T-cell (primary cell): ENCODE data around the gene FPR3. TPM values are rescaled to one million over a fixed set of nuclear protein-coding genes. Genes with fewer than 3 reads are reported as not detected.

Experiments
- ATAC-seq, 4 experiments: fragments of 200-7000 bp in 3 of 4; fragments of 150-1000 bp in 1 of 4; cut with Tn5 transposase; replicated peaks in 1 of 4; 1 replicate in 3 of 4; 2 replicates in 1 of 4; pipeline ENCODE4 v1.10.0; 2021; ENCODE audit warnings: moderate library complexity in 3 of 4, mild to moderate bottlenecking in 2 of 4, moderate number of reproducible peaks in 1 of 4
- CTCF ChIA-PET, 2 donors: fragments of 300-600 bp; sonication (Branson Sonifier 250); formaldehyde crosslinking; loops; one replicate each; lab custom pipeline; 2022; ENCODE audit warnings: antibody characterized with exemption in 2 of 2; lab: Charles Lee
- POLR2A ChIA-PET, 2 donors: fragments of 300-600 bp; sonication (Branson Sonifier 250); formaldehyde crosslinking; loops; one replicate each; lab custom pipeline; 2022; ENCODE audit warnings: antibody characterized with exemption in 2 of 2; lab: Charles Lee
- DNase-seq, 35 experiments: peaks; one replicate each; pipeline versions ENCODE4 v3.0.0 to v3.0.0-alpha.2; 2013 to 2023
- H3K27ac ChIP-seq: one replicate; pipeline ENCODE4 v1.5.1; 2013; ENCODE audit warnings: low read length
- H3K27me3 ChIP-seq, 2 experiments: replicated peaks in 1 of 2; 1 replicate in 1 of 2; 2 replicates in 1 of 2; pipeline versions ENCODE4 v1.6.1 to v1.7.0; 2013; ENCODE audit warnings: low read length in 1 of 2, mixed read lengths in 1 of 2; ENCODE audit not compliant: control insufficient read depth in 2 of 2, insufficient read depth in 2 of 2; ENCODE audit errors: extremely low read depth in 1 of 2
- H3K36me3 ChIP-seq, 2 donors: 1 replicate in 1 of 2; 2 replicates in 1 of 2; pipeline versions ENCODE4 v1.6.1 to v1.7.0; 2013; ENCODE audit warnings: low read length in 1 of 2; ENCODE audit not compliant: control insufficient read depth in 2 of 2, insufficient read depth in 1 of 2; ENCODE audit errors: extremely low read depth in 1 of 2
- H3K4me1 ChIP-seq, 2 experiments: 1 replicate in 1 of 2; 2 replicates in 1 of 2; pipeline versions ENCODE4 v1.6.1 to v1.7.0; 2013; ENCODE audit warnings: low read length in 2 of 2, mixed read lengths in 1 of 2; ENCODE audit not compliant: insufficient read depth in 2 of 2, control insufficient read depth in 1 of 2; ENCODE audit errors: extremely low read depth in 1 of 2
- H3K4me3 ChIP-seq, 2 donors: 1 replicate in 1 of 2; 2 replicates in 1 of 2; pipeline versions ENCODE4 v1.5.1 to v1.7.0; 2013; ENCODE audit warnings: mild to moderate bottlenecking in 2 of 2, low read length in 1 of 2, moderate library complexity in 1 of 2; ENCODE audit not compliant: control insufficient read depth in 1 of 2; ENCODE audit errors: extremely low read depth in 1 of 2
- H3K9me3 ChIP-seq: 2 replicates; pipeline ENCODE4 v1.7.0; 2013
- H3K27ac Mint-ChIP-seq, 2 donors: one replicate each; pipeline ENCODE4 v1.8.0; 2020 to 2021; ENCODE audit warnings: mild to moderate bottlenecking in 2 of 2, mixed read lengths in 2 of 2
- H3K27me3 Mint-ChIP-seq, 2 donors: one replicate each; pipeline ENCODE4 v1.8.0; 2021 to 2022; ENCODE audit warnings: mixed read lengths in 2 of 2
- H3K36me3 Mint-ChIP-seq: one replicate; pipeline ENCODE4 v1.8.0; 2021; ENCODE audit warnings: mixed read lengths
- H3K4me1 Mint-ChIP-seq, 3 donors: one replicate each; pipeline ENCODE4 v1.8.0; 2020 to 2022; ENCODE audit warnings: mixed read lengths in 3 of 3, mild to moderate bottlenecking in 1 of 3
- H3K4me3 Mint-ChIP-seq, 3 donors: one replicate each; pipeline ENCODE4 v1.8.0; 2020 to 2022; ENCODE audit warnings: mild to moderate bottlenecking in 3 of 3, mixed read lengths in 3 of 3, moderate library complexity in 3 of 3
- H3K9me3 Mint-ChIP-seq, 3 donors: one replicate each; pipeline ENCODE4 v1.8.0; 2020 to 2022; ENCODE audit warnings: mixed read lengths in 3 of 3
- WGBS: methylation state at CpG from one replicate; pipeline ENCODE4 v1.1.5; 2013; ENCODE audit warnings: missing lambda C conversion rate; ENCODE audit not compliant: insufficient coverage; 5-methylcytosine and 5-hydroxymethylcytosine counted together
- total RNA-seq, 35 experiments: library from RNA in 6 of 35; stranded (reverse) in 6 of 35; fragments of 120-200 nt in 1 of 35; gene quantifications; one replicate each; pipeline versions ENCODE4 v1.2.1 to v1.2.4 and lab custom pipeline; 2013 to 2026

The FPR3 gene
- total RNA-seq, 5 donors from 2014 or later (not counting 1 experiment from before 2014, with no cell fraction given): 0.20 TPM; not detected in 4

DNA sequence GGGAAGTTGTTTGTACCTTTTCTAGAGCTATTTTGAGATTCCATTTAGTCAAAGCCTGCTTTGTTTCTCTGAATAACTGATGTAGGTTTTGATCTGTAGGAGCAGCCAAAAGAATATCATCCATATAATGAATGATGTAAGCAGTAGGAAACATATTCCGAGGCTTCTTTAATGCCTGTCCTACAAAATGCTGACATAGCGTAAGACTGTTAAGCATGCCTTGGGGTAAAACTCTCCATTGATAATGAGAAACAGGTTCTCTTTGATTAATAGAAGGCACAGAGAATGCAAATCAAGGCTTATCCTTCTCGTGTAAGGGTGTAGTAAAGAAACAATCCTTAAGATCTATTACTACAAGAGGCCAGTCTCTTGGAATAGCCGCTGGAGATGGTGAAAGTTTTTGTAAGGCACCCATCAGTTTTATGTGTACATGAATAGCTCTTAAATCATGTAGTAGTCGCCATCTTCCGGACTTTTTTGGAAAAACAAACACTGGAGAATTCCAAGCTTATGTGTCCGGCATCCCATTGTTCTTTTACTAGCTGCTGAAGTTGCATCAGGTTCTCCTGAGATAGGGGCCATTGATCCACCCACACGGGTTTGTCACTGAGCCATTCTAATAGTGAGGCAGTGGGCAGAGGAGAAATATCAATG is 13.5 kb downstream of the FPR3 start:
- WGBS: no CpG with 5 or more reads among the region's 8 CpGs
- H3K36me3 Mint-ChIP-seq: no peaks in the 10 kb centered on the region

DNA sequence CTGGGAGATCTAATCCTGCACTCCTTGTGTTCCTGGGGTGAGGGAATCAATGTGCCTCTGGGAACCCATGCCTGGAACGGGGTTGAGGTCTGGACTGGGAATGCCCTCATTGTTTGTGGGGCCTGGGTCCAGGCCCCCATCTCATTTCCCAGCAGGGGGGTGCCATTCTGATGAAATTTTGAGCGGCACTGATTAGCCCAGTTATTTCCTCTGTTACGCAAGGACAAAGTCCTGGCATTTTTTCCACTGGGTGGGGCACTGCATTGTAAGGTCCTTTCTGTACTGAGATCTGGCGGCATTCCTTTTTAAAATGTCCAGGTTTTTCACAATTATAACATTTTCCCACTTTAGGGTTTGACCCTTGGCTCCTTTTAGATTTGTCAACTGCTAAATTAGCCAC is 14.8 kb downstream of the FPR3 start:
- CTCF ChIA-PET: no interaction called here
- H3K27ac Mint-ChIP-seq: no peak overlapping the region
- H3K4me1 Mint-ChIP-seq: peaks cover 0 to 2% (median 2%) of the 10 kb centered on the region in 3 donors
- H3K4me3 Mint-ChIP-seq: no peak overlapping the region
- Histone ChIP-seq H3K36me3 (no peaks in the 10 kb centered on the region), H3K27ac (no peak overlapping the region), H3K4me1 (no peaks in the 10 kb centered on the region), H3K27me3 (peaks cover 0 to 3% of the 10 kb centered on the region in 2 experiments), H3K4me3 (no peak overlapping the region), H3K9me3 (no peaks in the 10 kb centered on the region)
- POLR2A ChIA-PET: no interaction called here
- ATAC-seq: no peak
- WGBS: 83% methylated on average over 4 of the region's 4 CpGs
- DNase-seq: no peak
- peaks cover 18 to 31% (median 26%) of the 10 kb centered on the region in 3 donors for H3K9me3 Mint-ChIP-seq
- H3K36me3 Mint-ChIP-seq: peaks cover 3% of the 10 kb centered on the region
- H3K27me3 Mint-ChIP-seq: peaks cover 0 to 3% of the 10 kb centered on the region in 2 donors

More for the DNA sequence above, 13.5 kb downstream of the FPR3 start:
- ATAC-seq (no peak), DNase-seq (no peak)
- CTCF ChIA-PET: no interaction called here
- H3K4me3 Mint-ChIP-seq: no peak overlapping the region
- no peak overlapping the region for H3K27ac Mint-ChIP-seq
- Histone ChIP-seq H3K27me3 (no peaks in the 10 kb centered on the region), H3K9me3 (no peaks in the 10 kb centered on the region), H3K4me1 (no peaks in the 10 kb centered on the region), H3K36me3 (no peaks in the 10 kb centered on the region), H3K4me3 (no peak overlapping the region), H3K27ac (no peak overlapping the region)
- H3K9me3 Mint-ChIP-seq: peaks cover 22 to 27% (median 22%) of the 10 kb centered on the region in 3 donors
- H3K27me3 Mint-ChIP-seq: peaks cover 0 to 3% of the 10 kb centered on the region in 2 donors
- POLR2A ChIA-PET: no interaction called here
- H3K4me1 Mint-ChIP-seq: peaks cover 0 to 2% (median 2%) of the 10 kb centered on the region in 3 donors

DNA sequence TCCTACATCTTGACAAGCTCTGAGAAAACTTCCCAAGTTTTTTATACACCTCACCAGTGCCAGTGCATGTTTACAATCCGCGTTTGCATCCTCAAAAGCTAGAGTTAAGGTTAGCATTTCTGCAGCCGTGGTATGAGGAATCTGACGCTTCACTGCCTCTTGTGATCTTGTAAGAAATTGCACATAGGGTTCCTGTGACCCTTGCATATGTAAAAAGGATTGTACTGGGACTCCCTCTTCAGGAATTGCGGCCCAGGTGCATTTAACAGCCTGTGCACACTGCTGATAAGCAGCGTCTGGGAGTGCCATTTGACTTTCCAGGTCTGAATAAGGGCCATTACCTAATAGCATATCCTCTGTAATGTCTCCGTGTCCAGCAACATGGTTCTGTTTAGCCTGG is 15.3 kb downstream of the FPR3 start:
- POLR2A ChIA-PET: no interaction called here
- H3K27ac Mint-ChIP-seq: no peak overlapping the region
- peaks cover 3% of the 10 kb centered on the region for H3K36me3 Mint-ChIP-seq
- peaks cover 18 to 26% (median 26%) of the 10 kb centered on the region in 3 donors for H3K9me3 Mint-ChIP-seq
- 70% methylated on average over 5 of the region's 7 CpGs for WGBS
- Histone ChIP-seq H3K4me3 (no peak overlapping the region), H3K27me3 (peaks cover 0 to 3% of the 10 kb centered on the region in 2 experiments), H3K27ac (no peak overlapping the region), H3K36me3 (no peaks in the 10 kb centered on the region), H3K4me1 (no peaks in the 10 kb centered on the region), H3K9me3 (no peaks in the 10 kb centered on the region)
- DNase-seq: no peak
- peaks cover 0 to 2% (median 2%) of the 10 kb centered on the region in 3 donors for H3K4me1 Mint-ChIP-seq
- CTCF ChIA-PET: no interaction called here
- no peak for ATAC-seq
- H3K4me3 Mint-ChIP-seq: no peak overlapping the region
- peaks cover 0 to 3% of the 10 kb centered on the region in 2 donors for H3K27me3 Mint-ChIP-seq

DNA sequence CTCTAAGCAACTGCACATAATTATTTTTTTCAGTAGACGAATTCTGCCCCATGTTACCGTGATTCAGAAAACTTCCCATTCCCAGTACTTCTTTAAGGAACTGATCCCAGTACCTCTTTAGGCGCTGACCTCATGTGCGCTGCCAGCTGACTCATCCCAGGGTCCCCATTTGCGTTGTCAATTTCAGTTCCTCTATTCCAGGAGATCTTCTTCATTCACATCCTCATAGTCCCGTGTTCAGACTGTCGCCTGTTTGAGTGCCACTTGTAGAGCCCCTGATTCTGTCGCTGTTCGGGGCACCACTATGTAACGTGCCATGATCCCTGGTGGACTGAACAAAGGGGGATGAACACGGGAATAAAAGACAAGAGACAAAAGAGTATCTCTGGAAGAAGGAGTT is 16.4 kb downstream of the FPR3 start:
- H3K27ac ChIP-seq: no peak overlapping the region
- no peaks in the 10 kb centered on the region for H3K9me3 ChIP-seq
- peaks cover 3% of the 10 kb centered on the region for H3K36me3 Mint-ChIP-seq
- no peak overlapping the region for H3K27ac Mint-ChIP-seq
- H3K36me3 ChIP-seq: no peaks in the 10 kb centered on the region
- H3K9me3 Mint-ChIP-seq: peaks cover 18 to 27% (median 22%) of the 10 kb centered on the region in 3 donors
- H3K4me1 Mint-ChIP-seq: peaks cover 0 to 2% (median 2%) of the 10 kb centered on the region in 3 donors
- ATAC-seq (no peak), DNase-seq (peak in 1 of 35 experiments; percentile 25)
- no peak overlapping the region for H3K4me3 Mint-ChIP-seq
- H3K4me3 ChIP-seq: no peak overlapping the region
- CTCF ChIA-PET: no interaction called here
- peaks cover 0 to 3% of the 10 kb centered on the region in 2 experiments for H3K27me3 ChIP-seq
- peaks cover 0 to 3% of the 10 kb centered on the region in 2 donors for H3K27me3 Mint-ChIP-seq
- no peaks in the 10 kb centered on the region for H3K4me1 ChIP-seq
- POLR2A ChIA-PET: no interaction called here
- 80% methylated on average over 9 of the region's 11 CpGs for WGBS

DNA sequence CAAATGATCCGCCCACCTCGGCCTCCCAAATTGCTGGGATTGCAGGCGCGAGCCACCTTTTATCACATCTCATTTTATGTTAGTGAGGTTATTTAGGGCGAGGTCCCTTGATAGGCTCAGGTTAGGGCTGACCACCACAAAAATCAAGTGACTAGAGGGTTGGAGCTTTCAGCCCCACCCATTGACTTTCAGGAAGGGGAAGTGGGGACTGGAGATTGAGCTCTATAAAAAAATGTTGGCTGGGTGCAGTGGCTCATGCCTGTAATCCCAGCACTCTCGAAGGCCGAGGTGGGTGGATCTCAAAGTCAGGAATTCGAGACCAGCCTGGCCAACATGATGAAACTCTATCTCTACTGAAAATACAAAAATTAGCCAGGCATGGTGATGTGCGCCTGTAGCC is 20.1 kb downstream of the FPR3 start:
- no peaks in the 10 kb centered on the region for H3K36me3 ChIP-seq
- no peak overlapping the region for H3K4me3 ChIP-seq
- Mint-ChIP-seq H3K27ac (no peak overlapping the region), H3K4me3 (no peak overlapping the region), H3K36me3 (peaks cover 3% of the 10 kb centered on the region), H3K9me3 (peaks cover 23 to 40% (median 28%) of the 10 kb centered on the region in 3 donors), H3K27me3 (no peaks in the 10 kb centered on the region), H3K4me1 (no peaks in the 10 kb centered on the region)
- ATAC-seq: no peak
- H3K9me3 ChIP-seq: no peaks in the 10 kb centered on the region
- no peaks in the 10 kb centered on the region for H3K4me1 ChIP-seq
- no peak overlapping the region for H3K27ac ChIP-seq
- CTCF ChIA-PET: no interaction called here
- peaks cover 0 to 3% of the 10 kb centered on the region in 2 experiments for H3K27me3 ChIP-seq
- DNase-seq: no peak
- 88% methylated on average over 3 of the region's 9 CpGs for WGBS
- POLR2A ChIA-PET: no interaction called here

DNA sequence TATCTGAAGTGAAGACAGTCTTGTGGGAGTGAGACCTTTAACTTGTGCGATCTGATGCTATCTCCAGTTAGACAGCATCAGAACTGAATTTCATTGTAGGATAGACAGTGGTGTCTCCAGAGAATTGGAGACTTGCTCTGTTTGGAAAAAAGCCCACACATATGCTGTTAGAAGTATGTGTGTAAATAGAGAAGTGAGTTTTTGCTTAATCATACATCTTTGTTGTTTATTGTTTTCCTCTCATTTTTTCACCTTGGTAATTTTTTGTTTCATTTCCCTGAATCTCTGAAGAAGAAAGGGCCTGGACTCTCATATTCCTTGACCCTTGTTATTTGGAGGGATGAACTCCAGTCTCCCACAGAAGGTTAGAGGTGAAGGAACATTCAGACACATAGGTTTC is 21.8 kb downstream of the FPR3 start:
- no peak overlapping the region for H3K4me3 ChIP-seq
- ATAC-seq: no peak
- H3K36me3 Mint-ChIP-seq: peaks cover 3% of the 10 kb centered on the region
- ChIA-PET POLR2A (no interaction called here), CTCF (no interaction called here)
- no peak overlapping the region for H3K4me3 Mint-ChIP-seq
- no CpG with 5 or more reads among the region's 1 CpG for WGBS
- no peak overlapping the region for H3K27ac ChIP-seq
- no peaks in the 10 kb centered on the region for H3K9me3 ChIP-seq
- H3K9me3 Mint-ChIP-seq: peaks cover 21 to 48% (median 26%) of the 10 kb centered on the region in 3 donors
- H3K27me3 Mint-ChIP-seq: no peaks in the 10 kb centered on the region
- DNase-seq: no peak
- H3K27ac Mint-ChIP-seq: no peak overlapping the region
- H3K36me3 ChIP-seq: no peaks in the 10 kb centered on the region
- H3K4me1 Mint-ChIP-seq: no peaks in the 10 kb centered on the region
- peaks cover 0 to 3% of the 10 kb centered on the region in 2 experiments for H3K27me3 ChIP-seq
- no peaks in the 10 kb centered on the region for H3K4me1 ChIP-seq
